ENCODE results near the gene LDB2. TPM values are rescaled to one million over a fixed set of nuclear protein-coding genes. Genes with fewer than 3 reads are reported as not detected.

LDB2 gene
- total RNA-seq, 2 donors from 2014 or later = 11.4 to 14.5 TPM

DNA sequence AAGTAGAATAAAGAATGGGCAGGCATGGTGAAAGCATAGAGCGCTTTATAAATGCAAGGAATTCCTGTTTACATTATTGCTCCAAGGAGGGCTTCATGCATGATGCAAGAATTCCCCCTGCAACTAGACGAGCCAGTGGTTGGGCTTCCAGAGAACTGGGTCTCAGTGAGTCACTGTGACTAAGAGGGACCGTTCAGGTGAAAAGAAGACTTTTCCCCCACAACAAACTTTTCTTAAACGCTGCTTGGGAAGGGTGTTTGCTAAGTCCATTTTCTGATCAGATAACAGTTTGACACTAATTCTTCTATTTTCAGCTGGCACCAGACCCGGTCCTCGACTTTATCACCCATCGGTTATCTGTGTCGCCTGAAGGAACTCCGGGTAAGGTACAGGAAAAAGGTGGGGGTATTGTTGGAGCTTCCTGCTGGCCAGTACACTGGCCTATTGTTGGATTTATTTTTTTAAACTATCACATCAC, 40.1 kb downstream of the LDB2 start:
- H3K27me3 ChIP-seq (ENCODE audit: control insufficient read depth, insufficient read depth, low read length, poor library complexity, severe bottlenecking) = no peaks in the 10 kb centered on the region
- no peak overlapping the region for H3K9ac ChIP-seq (ENCODE audit: extremely low read depth, low read length, poor library complexity, severe bottlenecking)
- H3K27ac ChIP-seq (ENCODE audit: low read depth, low read length) = no peak overlapping the region
- H3K4me3 Mint-ChIP-seq = no peak overlapping the region
- DNase-seq = no peak
- H3K36me3 Mint-ChIP-seq (ENCODE audit: low read depth) = no peaks in the 10 kb centered on the region
- peaks cover 26% of the 10 kb centered on the region for H3K4me1 Mint-ChIP-seq
- no peaks in the 10 kb centered on the region for H3K27me3 Mint-ChIP-seq (ENCODE audit: insufficient read depth)
- H3K36me3 ChIP-seq (ENCODE audit: control insufficient read depth, insufficient read depth, low read length) = no peaks in the 10 kb centered on the region
- no peaks in the 10 kb centered on the region for H3K4me1 ChIP-seq (ENCODE audit: control insufficient read depth, insufficient read depth, low read length)
- TF ChIP-seq, protein P1, sequence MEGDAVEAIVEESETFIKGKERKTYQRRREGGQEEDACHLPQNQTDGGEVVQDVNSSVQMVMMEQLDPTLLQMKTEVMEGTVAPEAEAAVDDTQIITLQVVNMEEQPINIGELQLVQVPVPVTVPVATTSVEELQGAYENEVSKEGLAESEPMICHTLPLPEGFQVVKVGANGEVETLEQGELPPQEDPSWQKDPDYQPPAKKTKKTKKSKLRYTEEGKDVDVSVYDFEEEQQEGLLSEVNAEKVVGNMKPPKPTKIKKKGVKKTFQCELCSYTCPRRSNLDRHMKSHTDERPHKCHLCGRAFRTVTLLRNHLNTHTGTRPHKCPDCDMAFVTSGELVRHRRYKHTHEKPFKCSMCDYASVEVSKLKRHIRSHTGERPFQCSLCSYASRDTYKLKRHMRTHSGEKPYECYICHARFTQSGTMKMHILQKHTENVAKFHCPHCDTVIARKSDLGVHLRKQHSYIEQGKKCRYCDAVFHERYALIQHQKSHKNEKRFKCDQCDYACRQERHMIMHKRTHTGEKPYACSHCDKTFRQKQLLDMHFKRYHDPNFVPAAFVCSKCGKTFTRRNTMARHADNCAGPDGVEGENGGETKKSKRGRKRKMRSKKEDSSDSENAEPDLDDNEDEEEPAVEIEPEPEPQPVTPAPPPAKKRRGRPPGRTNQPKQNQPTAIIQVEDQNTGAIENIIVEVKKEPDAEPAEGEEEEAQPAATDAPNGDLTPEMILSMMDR (conservative IDR thresholded peaks at IDR 0.05) = no peak
- no peaks in the 10 kb centered on the region for H3K9me3 ChIP-seq (ENCODE audit: control insufficient read depth, low read length)
- no peaks in the 10 kb centered on the region for H3K9me3 Mint-ChIP-seq
- 69 to 88% methylated on average over 7 to 9 of the region's 9 CpGs for WGBS, 2 experiments (ENCODE audit: insufficient coverage in 1 of 2, insufficient read length in 1 of 2)
- peak overlapping the region; percentile 71 for H3K27ac Mint-ChIP-seq
- no peak overlapping the region for H3K4me3 ChIP-seq (ENCODE audit: low read length)

DNA sequence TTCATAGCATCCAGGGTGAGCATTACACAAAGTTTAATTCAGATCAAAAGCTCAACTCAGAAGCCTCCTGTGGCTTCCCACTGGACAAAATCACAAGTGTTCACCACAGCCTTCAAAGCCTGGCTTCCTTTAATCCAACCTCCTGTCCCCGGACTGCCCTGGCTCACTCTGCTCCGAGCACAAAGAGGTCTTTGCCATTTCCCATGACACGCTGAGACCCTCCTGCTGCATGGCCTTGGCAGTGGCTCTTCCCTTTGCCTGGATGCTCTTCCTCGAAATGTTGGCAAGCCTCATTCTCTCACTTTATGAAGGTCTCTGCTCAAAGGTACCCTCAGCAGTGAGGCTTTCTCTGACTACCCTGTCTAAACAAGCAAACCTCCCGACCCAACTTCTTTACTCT, 41.0 kb downstream of the LDB2 start:
- Mint-ChIP-seq H3K4me3 (no peak overlapping the region), H3K4me1 (peaks cover 20% of the 10 kb centered on the region), H3K27ac (no peak overlapping the region)

DNA sequence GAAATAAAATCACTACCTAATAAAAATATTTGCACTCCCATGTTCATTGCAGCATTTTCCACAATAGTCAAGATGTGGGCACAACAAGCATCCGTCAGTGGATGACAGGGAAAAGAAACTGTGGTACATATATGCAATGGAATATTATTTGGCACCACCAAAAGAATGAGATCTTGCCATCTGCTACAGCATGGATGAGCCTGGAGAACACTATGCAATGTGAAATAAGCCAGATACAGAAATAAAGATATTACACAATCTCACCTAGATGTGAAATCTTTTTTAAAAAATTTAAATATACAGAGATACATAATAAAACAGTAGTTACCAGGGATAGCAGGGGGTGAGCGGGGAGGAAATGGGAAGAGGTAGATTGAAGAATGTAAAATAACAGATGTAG, 44.8 kb downstream of the LDB2 start:
- Histone ChIP-seq H3K9me3 (ENCODE audit: control insufficient read depth, low read length) (peaks cover 6% of the 10 kb centered on the region), H3K9ac (ENCODE audit: extremely low read depth, low read length, poor library complexity, severe bottlenecking) (no peak overlapping the region), H3K27me3 (ENCODE audit: control insufficient read depth, insufficient read depth, low read length, poor library complexity, severe bottlenecking) (no peaks in the 10 kb centered on the region), H3K36me3 (ENCODE audit: control insufficient read depth, insufficient read depth, low read length) (no peaks in the 10 kb centered on the region), H3K4me3 (ENCODE audit: low read length) (no peak overlapping the region), H3K27ac (ENCODE audit: low read depth, low read length) (no peak overlapping the region), H3K4me1 (ENCODE audit: control insufficient read depth, insufficient read depth, low read length) (no peaks in the 10 kb centered on the region)
- no peak overlapping the region for H3K4me3 Mint-ChIP-seq
- peaks cover 7% of the 10 kb centered on the region for H3K9me3 Mint-ChIP-seq
- no peak for DNase-seq
- H3K27me3 Mint-ChIP-seq (ENCODE audit: insufficient read depth) = no peaks in the 10 kb centered on the region
- H3K36me3 Mint-ChIP-seq (ENCODE audit: low read depth) = peaks cover 6% of the 10 kb centered on the region
- H3K4me1 Mint-ChIP-seq = peaks cover 6% of the 10 kb centered on the region
- TF ChIP-seq, protein P1 (conservative IDR thresholded peaks at IDR 0.05) = no peak
- H3K27ac Mint-ChIP-seq = no peak overlapping the region
- 94 to 100% methylated on average over 1 to 2 of the region's 2 CpGs for WGBS, 2 experiments (ENCODE audit: insufficient coverage in 1 of 2, insufficient read length in 1 of 2)

More for the DNA sequence above, 41.0 kb downstream of the LDB2 start:
- no peaks in the 10 kb centered on the region for H3K36me3 Mint-ChIP-seq (ENCODE audit: low read depth)
- no peaks in the 10 kb centered on the region for H3K27me3 Mint-ChIP-seq (ENCODE audit: insufficient read depth)
- Histone ChIP-seq H3K9me3 (ENCODE audit: control insufficient read depth, low read length) (no peaks in the 10 kb centered on the region), H3K36me3 (ENCODE audit: control insufficient read depth, insufficient read depth, low read length) (no peaks in the 10 kb centered on the region), H3K4me3 (ENCODE audit: low read length) (no peak overlapping the region), H3K9ac (ENCODE audit: extremely low read depth, low read length, poor library complexity, severe bottlenecking) (no peak overlapping the region), H3K27ac (ENCODE audit: low read depth, low read length) (no peak overlapping the region), H3K27me3 (ENCODE audit: control insufficient read depth, insufficient read depth, low read length, poor library complexity, severe bottlenecking) (no peaks in the 10 kb centered on the region), H3K4me1 (ENCODE audit: control insufficient read depth, insufficient read depth, low read length) (no peaks in the 10 kb centered on the region)
- DNase-seq = no peak
- TF ChIP-seq, protein P1 (conservative IDR thresholded peaks at IDR 0.05) = no peak
- WGBS, 2 experiments (ENCODE audit: insufficient coverage in 1 of 2, insufficient read length in 1 of 2) = 95 to 100% methylated on average over 3 to 5 of the region's 5 CpGs
- no peaks in the 10 kb centered on the region for H3K9me3 Mint-ChIP-seq
